Glomerular visceral epithelial cell (primary cell): ENCODE data around the gene TFRC.
"Not testable (repeated sequence)": the region's sequence is repeated elsewhere in the genome, so short reads cannot be mapped to it uniquely, and the experiment has no call there.

Experiments used
- DNase-seq: peaks from one replicate; pipeline ENCODE4 v3.0.0-alpha.2; 2016; ENCODE audit errors: extremely low spot score

The TFRC gene

GRCh38 chr3:196081834-196082618 lies at the start of gene TFRC:
TFRC (minus strand) TSS chr3:196082090; CDS start chr3:196077099, 4,991 bp downstream.
- DNase-seq, result peak; percentile 94

DNA sequence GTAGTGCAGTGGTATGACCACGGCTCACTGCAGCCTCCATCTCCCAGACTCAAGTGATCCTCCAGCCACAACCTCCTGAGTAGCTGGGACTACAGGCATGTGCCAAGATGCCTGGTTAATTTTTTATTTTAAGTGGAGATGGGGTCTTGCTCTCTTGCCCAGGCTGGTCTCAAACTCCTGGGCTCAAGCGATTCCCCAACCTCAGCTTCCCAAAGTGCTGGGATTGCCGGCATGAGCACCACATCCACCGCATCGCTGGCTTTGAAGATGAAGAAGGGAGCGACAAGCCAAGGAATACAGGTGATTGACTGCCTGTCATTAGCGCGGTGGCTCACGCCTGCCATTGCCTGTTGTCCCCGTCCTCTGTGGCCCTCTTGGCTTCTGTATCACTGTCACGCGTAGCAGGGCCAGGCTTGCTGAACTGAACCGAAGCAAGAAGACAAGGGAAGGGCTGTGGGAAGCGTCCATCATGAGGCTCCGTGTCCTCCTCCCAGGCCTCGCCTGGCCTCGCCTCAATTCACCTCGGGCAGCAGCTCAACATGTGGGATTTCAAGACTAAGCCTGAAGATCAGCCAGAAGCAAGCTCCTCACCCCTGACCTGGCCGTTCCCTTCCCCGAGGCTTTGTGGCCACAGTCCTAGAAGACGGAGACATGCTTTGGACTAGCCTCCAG lies 46.4 kb upstream of the TFRC start:
- DNase-seq, result no peak

DNA sequence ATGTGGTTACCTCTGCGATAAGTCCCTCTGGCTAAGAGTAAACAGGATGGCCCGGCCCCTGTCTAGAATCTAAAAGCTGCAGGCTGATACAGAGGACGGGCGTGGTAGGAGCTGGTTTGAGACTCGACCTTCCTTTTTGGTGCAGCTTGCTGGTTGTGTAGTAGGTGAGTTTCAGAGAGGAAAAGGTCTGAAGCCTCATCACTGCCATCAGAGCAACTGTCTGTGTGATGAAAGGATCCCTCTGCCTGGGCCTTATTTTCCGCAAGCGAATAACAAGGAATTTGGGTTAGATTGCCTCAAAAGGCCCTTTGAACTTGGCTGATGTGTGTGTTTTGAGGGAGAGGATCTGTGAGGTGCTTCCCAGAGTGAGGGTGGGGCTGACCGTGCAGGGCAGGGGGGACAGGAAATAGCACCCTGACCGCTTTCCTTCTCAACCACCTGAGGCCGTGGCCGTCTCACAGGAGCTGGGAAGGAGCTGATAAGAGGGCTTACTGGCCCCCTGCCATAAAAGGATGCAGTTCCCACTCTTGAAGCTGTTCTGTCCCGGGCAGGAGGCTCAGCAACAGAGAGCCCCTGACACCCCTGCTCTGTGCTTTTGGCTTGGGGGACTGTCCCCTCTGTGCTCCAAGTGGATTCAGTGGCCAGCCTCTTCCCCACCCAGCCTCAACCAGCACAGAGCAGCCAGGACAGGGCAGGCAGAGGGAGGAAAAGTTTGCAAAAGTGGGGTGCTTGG lies 45.6 kb upstream of the TFRC start:
- DNase-seq, result no peak

DNA sequence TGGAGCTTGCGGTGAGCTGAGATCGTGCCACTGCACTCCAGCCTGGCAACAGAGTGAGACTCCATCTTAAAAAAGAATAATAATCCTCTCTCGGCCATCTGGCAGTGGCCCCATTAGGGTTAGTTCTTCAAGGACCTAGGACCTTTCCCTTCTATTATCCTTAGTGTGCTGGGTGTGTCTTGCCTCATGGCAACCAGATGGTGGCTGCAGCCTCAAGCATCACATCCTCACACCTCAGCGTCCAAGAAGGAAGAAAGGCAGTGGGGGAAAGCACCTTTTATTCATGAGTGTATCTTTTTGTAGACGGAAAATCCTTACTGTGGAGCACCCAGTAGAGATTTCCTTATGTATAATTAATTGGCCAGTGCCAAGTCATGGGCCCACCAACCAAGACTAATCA lies 42.7 kb upstream of the TFRC start:
- DNase-seq, result no peak

DNA sequence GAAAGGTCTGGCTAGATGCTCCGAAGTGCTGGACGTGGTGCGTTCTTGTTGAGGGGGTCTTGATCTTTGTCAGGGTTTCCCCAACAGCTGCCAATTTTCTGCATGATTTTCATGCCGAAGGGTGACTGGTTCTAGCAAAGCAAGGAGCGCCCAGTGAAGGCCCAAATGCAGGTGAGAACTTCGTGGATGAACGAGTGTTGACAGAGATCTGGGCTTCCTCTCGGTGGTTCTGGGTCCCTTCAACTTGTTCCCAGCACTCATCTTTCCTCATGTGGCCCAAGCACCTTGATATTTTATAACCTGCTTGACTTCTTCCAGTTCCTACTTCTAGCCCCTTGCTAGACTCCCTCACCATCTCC lies 40.8 kb upstream of the TFRC start:
- no peak for DNase-seq

DNA sequence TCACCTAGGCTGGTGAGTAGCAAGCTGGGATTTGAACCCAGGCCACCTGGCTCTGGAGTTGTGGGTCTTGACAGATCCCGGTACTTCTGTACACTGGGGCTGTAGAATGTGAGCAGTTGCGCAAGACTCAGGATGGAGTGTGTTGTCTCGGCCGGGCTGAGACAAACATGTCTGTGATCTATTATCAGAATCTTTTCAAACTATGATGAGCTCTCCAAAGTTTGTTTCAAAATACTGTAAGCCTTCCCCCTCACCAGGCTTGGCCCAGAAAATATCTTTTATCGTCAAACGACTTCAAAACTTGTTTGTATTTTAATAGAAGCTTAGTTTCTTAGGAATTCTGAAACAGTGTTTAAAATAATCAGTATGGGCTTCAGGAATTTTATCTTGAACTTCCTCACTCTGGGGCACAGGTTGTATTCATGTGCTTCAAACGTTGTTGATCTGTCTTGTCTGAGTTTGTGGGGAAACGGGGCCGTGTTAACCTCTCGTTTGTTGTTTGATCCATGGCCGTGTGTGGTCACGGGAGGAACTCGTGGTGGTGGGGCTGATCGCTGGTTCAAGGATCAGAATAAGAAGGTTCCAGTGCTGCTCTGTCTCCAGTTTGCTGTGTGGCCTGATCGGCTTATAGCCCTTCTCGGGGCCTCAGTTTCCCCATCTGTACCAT lies 40.3 kb upstream of the TFRC start:
- no peak for DNase-seq

- DNase-seq, result no peak
These were observed 39.2 kb upstream of the TFRC start for GRCh38 chr3:196121066-196121465.

GRCh38 chr3:196120291-196120951 lies 38.5 kb upstream of the TFRC start:
- DNase-seq, result no peak

DNA sequence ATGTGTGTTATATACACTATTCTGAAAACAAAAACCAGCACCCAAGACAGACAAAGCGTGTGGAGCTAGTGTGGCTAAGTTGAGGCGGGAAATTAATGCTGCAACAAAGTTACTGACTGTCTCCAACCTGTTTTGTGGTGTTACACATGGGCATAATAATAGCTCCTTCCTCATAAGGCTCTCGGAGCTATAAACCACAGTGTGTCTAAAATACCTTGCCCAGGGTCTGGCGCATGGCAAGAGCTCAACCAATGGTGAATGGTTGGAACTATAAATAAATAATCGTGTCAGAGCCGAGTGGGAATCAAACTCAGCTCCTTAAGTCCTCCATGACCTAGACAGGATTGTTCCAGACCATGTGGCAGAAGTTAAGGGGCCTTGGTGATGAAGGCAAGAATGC lies 35.9 kb upstream of the TFRC start:
- no peak for DNase-seq

GRCh38 chr3:196115678-196116083 lies 33.8 kb upstream of the TFRC start:
- DNase-seq, result no peak

- no peak for DNase-seq
These were observed 30.1 kb upstream of the TFRC start for GRCh38 chr3:196111939-196112386.

- no peak for DNase-seq
These were observed 26.3 kb upstream of the TFRC start for GRCh38 chr3:196108075-196108743.

GRCh38 chr3:196104707-196105106 lies 22.8 kb upstream of the TFRC start:
- not testable (repeated sequence) for DNase-seq

GRCh38 chr3:196098365-196098980 lies 16.6 kb upstream of the TFRC start:
- DNase-seq, result not testable (repeated sequence)

DNA sequence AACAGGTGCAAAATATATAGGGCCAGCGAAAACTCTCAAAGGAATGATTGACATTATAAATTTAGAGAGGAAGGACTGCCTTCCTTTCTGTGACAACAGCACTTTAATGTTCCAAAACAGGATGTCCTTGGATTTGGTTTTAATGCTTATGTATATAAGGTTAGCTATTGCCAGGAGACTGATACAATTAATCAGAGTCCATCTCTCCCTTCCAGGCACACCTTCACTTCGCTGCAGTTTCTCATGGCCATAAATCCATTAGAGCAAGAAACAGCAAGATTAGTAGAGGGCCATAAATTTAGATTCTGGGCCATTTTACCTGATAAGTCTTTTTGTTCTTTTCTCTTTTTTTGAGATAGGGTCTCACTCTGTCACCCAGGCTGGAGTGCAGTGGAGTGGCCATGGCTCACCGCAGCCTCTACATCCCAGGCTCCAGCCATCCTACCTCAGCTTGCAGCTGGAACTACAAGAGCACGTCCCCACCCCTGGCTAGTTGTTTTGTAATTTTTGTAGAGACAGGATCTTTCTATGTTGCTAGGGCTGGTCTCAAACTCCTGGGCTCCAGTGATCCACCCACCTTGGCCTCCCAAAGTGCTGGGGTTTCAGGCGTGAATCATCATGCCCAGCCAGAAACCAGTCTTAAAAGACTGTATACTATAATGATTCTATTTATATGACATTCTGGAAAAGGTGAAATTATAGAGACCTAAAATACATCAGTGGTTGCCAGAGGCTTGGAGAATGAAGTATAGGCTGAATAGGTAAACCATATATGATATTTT lies 15.7 kb upstream of the TFRC start:
- DNase-seq, result no peak

DNA sequence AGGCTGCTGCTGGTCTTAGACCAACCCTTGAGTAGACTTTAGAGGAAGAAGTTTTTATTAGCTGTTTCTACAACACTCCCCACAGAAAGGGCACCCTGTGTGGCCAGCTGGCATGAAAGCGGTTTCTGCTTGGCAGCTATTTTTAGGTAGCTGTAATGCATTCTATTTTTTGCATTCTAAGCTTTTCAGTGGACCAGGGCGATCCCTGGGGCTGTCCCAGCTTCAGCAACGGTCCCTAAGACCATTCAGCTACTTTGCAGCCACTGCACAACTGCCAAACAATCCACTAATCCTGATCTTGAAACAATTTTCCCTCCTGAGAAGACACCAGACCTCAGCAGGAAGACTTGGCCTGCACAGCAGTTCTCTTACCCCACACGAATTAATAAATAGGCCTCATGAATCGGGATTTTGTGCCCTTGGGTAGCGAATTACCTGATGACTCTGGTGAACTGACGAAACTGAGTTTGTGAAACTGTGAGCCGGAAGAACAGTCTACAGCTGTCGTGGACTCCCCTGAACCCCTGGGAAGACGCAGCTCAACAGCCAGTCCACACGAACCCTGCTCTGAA lies 14.6 kb upstream of the TFRC start:
- DNase-seq, result no peak

DNA sequence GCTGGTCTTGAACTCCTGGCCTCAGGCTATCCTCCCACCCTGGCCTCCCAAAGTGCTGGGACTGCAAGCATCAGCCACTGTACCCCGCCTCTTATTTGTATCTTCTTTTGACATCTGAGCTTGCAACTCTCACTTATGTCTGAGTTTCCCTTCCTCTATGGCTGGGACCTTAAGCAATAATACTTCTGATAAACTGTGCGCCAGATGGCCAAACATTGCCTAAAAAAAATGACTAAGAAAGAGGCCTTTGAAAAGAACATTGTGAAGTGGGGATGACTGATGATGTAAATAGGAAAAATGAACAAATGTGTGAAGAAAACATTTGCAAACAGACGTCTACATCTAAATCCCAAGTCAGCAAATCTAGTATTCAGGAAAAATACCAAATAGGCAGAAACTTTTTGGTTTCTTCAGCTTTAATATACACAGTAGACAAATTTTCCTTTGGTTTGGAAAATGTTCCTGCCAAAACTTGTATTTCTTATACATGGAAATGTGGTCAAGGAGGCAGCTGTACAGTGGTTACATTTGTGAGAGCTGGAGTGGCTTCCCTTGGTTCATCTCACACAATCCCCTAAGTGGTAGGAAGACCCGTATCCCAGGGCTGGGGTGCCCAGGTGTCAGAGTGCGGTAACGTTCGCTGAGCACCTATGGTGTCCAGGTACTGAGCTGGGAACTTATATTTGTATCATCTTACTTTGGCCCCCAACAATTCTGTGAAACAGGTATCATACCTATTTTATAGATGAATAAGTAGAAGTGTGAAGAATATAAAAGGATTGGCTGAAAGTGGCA lies 11.6 kb upstream of the TFRC start:
- no peak for DNase-seq

DNA sequence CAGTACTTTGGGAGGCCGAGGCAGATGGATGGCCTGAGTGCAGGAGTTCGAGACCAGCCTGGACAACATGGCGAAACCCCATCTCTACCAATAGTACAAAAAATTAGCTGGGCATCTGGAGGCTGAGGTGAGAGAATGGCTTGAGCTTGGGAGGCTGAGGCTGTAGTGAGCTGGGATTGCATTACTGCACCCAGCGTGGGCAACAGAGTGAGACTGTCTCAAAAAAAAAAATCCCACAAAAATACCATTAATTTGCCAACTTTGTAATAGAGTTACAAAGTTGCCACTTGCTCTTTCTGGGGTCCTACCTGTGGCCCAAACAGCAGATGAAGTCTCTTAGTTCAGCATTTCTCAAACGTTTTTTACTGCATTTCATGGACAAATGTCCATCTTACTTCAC lies 6.0 kb upstream of the TFRC start:
- DNase-seq, result no peak

- DNase-seq, result no peak
These were observed 705 bp upstream of the TFRC start for GRCh38 chr3:196082619-196082971.
